UCSD-AML1 (cell line): Measurements from ENCODE around the gene RRBP1.

Experiments used
- DNase-seq: peaks from one replicate; lab custom pipeline; 2025; ENCODE audit not compliant: unreplicated experiment; lab: John Stamatoyannopoulos, UW

The RRBP1 gene

GRCh38 chr20:17683218-17684076 is 1.4 kb upstream of the RRBP1 start:
- no peak for DNase-seq

- no peak for DNase-seq
Observed at GRCh38 chr20:17682889-17683198, 802 bp upstream of the RRBP1 start.

- no peak for DNase-seq
Observed at GRCh38 chr20:17681726-17682102, 328 bp downstream of the RRBP1 start.

- DNase-seq, result peak; percentile 80
Observed at GRCh38 chr20:17680836-17681725, 961 bp downstream of the RRBP1 start.

- DNase-seq, result peak; percentile 43
Observed at GRCh38 chr20:17679941-17680835, 1.9 kb downstream of the RRBP1 start.

GRCh38 chr20:17678886-17679285 is 3.2 kb downstream of the RRBP1 start:
- no peak for DNase-seq

GRCh38 chr20:17678295-17678694 is 3.7 kb downstream of the RRBP1 start:
- DNase-seq, result no peak

- DNase-seq, result no peak
Observed at GRCh38 chr20:17676942-17677341, 5.1 kb downstream of the RRBP1 start.

- no peak for DNase-seq
Observed at GRCh38 chr20:17676378-17676759, 5.7 kb downstream of the RRBP1 start.

GRCh38 chr20:17675519-17676377 is 6.3 kb downstream of the RRBP1 start:
- DNase-seq, result no peak

GRCh38 chr20:17674722-17675518 is 7.1 kb downstream of the RRBP1 start:
- DNase-seq, result no peak

- no peak for DNase-seq
Observed at GRCh38 chr20:17673084-17673483, 9.0 kb downstream of the RRBP1 start.

- DNase-seq, result no peak
Observed at GRCh38 chr20:17671565-17671964, 10.5 kb downstream of the RRBP1 start.

GRCh38 chr20:17671011-17671410 is 11.0 kb downstream of the RRBP1 start:
- no peak for DNase-seq

GRCh38 chr20:17669306-17669931 is 12.6 kb downstream of the RRBP1 start:
- DNase-seq, result no peak

GRCh38 chr20:17668432-17668831 is 13.6 kb downstream of the RRBP1 start:
- DNase-seq, result no peak

- no peak for DNase-seq
Observed at GRCh38 chr20:17667445-17667844, 14.6 kb downstream of the RRBP1 start.

- no peak for DNase-seq
Observed at GRCh38 chr20:17666481-17666880, 15.6 kb downstream of the RRBP1 start.

GRCh38 chr20:17665756-17666155 is 16.3 kb downstream of the RRBP1 start:
- DNase-seq, result no peak
